ENCODE data around the gene GUCA2B. TPM values are rescaled to one million over a fixed set of nuclear protein-coding genes. Genes with fewer than 3 reads are reported as not detected.

GUCA2B gene
- total RNA-seq, 1 experiment from 2014 or later, result not detected

DNA sequence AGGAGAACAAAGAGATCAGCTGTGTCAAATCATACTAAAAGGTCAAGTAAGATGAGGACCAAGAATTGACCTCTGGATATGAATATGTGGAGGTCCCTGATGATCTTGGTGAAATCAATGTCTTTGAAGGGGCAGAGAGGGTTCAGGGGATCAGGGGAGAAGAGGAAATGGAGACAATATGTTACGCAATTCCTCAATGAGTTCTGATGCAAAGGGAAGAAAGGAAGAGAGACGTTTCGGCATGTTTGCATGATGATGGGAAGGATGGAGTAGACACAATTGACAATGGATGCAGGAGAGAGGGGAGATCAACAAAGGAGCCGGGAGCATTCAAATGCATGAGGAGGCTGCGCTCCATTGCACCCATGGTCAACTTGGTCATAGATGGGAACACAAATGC is 36.0 kb upstream of the GUCA2B start:
- no peak overlapping the region for H2AK5ac ChIP-seq (ENCODE audit: insufficient read length, low read length)
- H3K4me3 Mint-ChIP-seq, result no peak overlapping the region
- TF ChIP-seq, protein P1, sequence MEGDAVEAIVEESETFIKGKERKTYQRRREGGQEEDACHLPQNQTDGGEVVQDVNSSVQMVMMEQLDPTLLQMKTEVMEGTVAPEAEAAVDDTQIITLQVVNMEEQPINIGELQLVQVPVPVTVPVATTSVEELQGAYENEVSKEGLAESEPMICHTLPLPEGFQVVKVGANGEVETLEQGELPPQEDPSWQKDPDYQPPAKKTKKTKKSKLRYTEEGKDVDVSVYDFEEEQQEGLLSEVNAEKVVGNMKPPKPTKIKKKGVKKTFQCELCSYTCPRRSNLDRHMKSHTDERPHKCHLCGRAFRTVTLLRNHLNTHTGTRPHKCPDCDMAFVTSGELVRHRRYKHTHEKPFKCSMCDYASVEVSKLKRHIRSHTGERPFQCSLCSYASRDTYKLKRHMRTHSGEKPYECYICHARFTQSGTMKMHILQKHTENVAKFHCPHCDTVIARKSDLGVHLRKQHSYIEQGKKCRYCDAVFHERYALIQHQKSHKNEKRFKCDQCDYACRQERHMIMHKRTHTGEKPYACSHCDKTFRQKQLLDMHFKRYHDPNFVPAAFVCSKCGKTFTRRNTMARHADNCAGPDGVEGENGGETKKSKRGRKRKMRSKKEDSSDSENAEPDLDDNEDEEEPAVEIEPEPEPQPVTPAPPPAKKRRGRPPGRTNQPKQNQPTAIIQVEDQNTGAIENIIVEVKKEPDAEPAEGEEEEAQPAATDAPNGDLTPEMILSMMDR (conservative IDR thresholded peaks at IDR 0.05), result no peak

More for the DNA sequence above, 36.0 kb upstream of the GUCA2B start:
- H3K4me2 ChIP-seq (ENCODE audit: insufficient read depth, insufficient read length, low read length), result no peak overlapping the region
- H3K23ac ChIP-seq (ENCODE audit: insufficient read length, low read depth, low read length), result no peak overlapping the region
- no peaks in the 10 kb centered on the region for H3K27me3 ChIP-seq (ENCODE audit: insufficient read depth, low read length)
- no peak overlapping the region for H3K4ac ChIP-seq (ENCODE audit: low read depth, low read length)
- no peak overlapping the region for H2BK120ac ChIP-seq (ENCODE audit: low read depth, low read length, poor library complexity, severe bottlenecking)
- H4K5ac ChIP-seq (ENCODE audit: insufficient read length, low read depth, low read length), result no peak overlapping the region
- no peak overlapping the region for H2BK15ac ChIP-seq (ENCODE audit: low read depth, low read length)
- peaks cover 5% of the 10 kb centered on the region; the same call in 1 of the 2 replicates for H3K4me1 ChIP-seq (ENCODE audit: insufficient read depth, low read length)
- no peak overlapping the region for H3K56ac ChIP-seq (ENCODE audit: insufficient read length, low read depth, low read length)
- Mint-ChIP-seq H3K27ac (no peak overlapping the region), H3K9me3 (peaks cover 4 to 6% of the 10 kb centered on the region in 2 experiments; a peak in 3 of 5 replicates), H3K4me1 (peaks cover 10 to 12% of the 10 kb centered on the region in 2 experiments), H3K27me3 (ENCODE audit: low read depth) (no peaks in the 10 kb centered on the region; the same call in 1 of the 2 replicates), H3K36me3 (ENCODE audit: insufficient read depth in 1 of 3, low read depth in 3 of 3) (no peaks in the 10 kb centered on the region; a peak in 1 of 7 replicates)
- no peak overlapping the region for H3K9ac ChIP-seq (ENCODE audit: extremely low read depth, insufficient read length, low read length)
- H3K79me2 ChIP-seq (ENCODE audit: insufficient read depth, low read length), result no peaks in the 10 kb centered on the region
- no peaks in the 10 kb centered on the region for H3K23me2 ChIP-seq (ENCODE audit: insufficient read length, low read depth, low read length, poor library complexity, severe bottlenecking)
- DNase-seq, result no peak
- H3T11ph ChIP-seq (ENCODE audit: low read length), result no peak overlapping the region
- no peak overlapping the region for H4K91ac ChIP-seq (ENCODE audit: insufficient read length, low read depth, low read length)
- H2BK5ac ChIP-seq (ENCODE audit: insufficient read length, low read length), result no peak overlapping the region
- H2BK20ac ChIP-seq (ENCODE audit: low read depth, low read length, poor library complexity, severe bottlenecking), result no peak overlapping the region
- no peaks in the 10 kb centered on the region for H3K9me3 ChIP-seq (ENCODE audit: control insufficient read depth, low read depth, low read length)
- no peak overlapping the region for H3K14ac ChIP-seq (ENCODE audit: insufficient read depth, low read length)
- H2BK12ac ChIP-seq (ENCODE audit: insufficient read length, low read depth, low read length), result no peak overlapping the region
- no peak overlapping the region for H4K8ac ChIP-seq (replicated peaks; ENCODE audit: insufficient read length, low read depth, low read length)
- no peaks in the 10 kb centered on the region for H4K20me1 ChIP-seq (ENCODE audit: control insufficient read depth, insufficient read depth, insufficient read length)
- no peak overlapping the region for H3K27ac ChIP-seq (ENCODE audit: insufficient read length, low read depth, low read length)
- H2AFZ ChIP-seq (ENCODE audit: low read length), result no peak overlapping the region
- no peaks in the 10 kb centered on the region for H3K79me1 ChIP-seq (ENCODE audit: insufficient read depth, low read depth, low read length, poor library complexity, severe bottlenecking)
- H3K18ac ChIP-seq (ENCODE audit: insufficient read length, low read depth, low read length), result no peak overlapping the region
- WGBS (ENCODE audit: extremely low coverage, insufficient read length, low lambda C conversion rate), result no CpG with 5 or more reads among the region's 5 CpGs
